Uterus (tissue), 4 donors: ENCODE measurements around the gene PPP1R9A. TPM values are rescaled to one million over a fixed set of nuclear protein-coding genes. Genes with fewer than 3 reads are reported as not detected.
A peak's percentile ranks its signal among the peaks of the same experiment; 100 is the strongest.

Source experiments
- DNase-seq, 2 donors: peaks; one replicate each; pipeline ENCODE4 v3.0.0-alpha.2; 2019 to 2020
- H3K27ac ChIP-seq, 2 donors: fragments of 200-600 bp; sonication (generic); 1 replicate in 1 of 2; 2 replicates in 1 of 2; pipeline ENCODE4 v1.5.1; 2016 to 2018
- H3K27me3 ChIP-seq, 2 donors: fragments of 200-600 bp; sonication (generic); one replicate each; pipeline ENCODE4 v1.5.1; 2018 to 2019; ENCODE audit warnings: control low read depth in 1 of 2
- H3K36me3 ChIP-seq, 2 donors: fragments of 200-600 bp; sonication (generic); one replicate each; pipeline ENCODE4 v1.5.1; 2019; ENCODE audit warnings: control low read depth in 1 of 2
- H3K4me1 ChIP-seq, 2 donors: fragments of 200-600 bp; sonication (generic); one replicate each; pipeline ENCODE4 v1.5.1; 2018 to 2019; ENCODE audit warnings: control low read depth in 1 of 2
- H3K4me3 ChIP-seq, 2 donors: fragments of 200-600 bp; sonication (generic); 1 replicate in 1 of 2; 2 replicates in 1 of 2; pipeline ENCODE4 v1.5.1; 2018 to 2019; ENCODE audit warnings: mild to moderate bottlenecking in 1 of 2
- H3K9me3 ChIP-seq, 2 donors: fragments of 200-600 bp; sonication (generic); one replicate each; pipeline ENCODE4 v1.5.1; 2019; ENCODE audit warnings: control low read depth in 1 of 2
- CTCF ChIP-seq, 4 experiments: fragments of 200-600 bp in 2 of 4; fragments of 450-650 bp in 2 of 4; sonication (generic) in 2 of 4; IDR thresholded peaks; one replicate each; pipeline ENCODE4 v1.5.1; 2016 to 2019; ENCODE audit warnings: antibody characterized with exemption in 4 of 4, mild to moderate bottlenecking in 2 of 4, moderate library complexity in 1 of 4
- POLR2A ChIP-seq, 2 donors: fragments of 450-650 bp; IDR thresholded peaks; one replicate each; pipeline ENCODE4 v1.6.1; 2016; ENCODE audit warnings: antibody characterized with exemption in 2 of 2, mild to moderate bottlenecking in 1 of 2, moderate library complexity in 1 of 2
- intact Hi-C: fragments of 100-400 bp; cut with DNase I; formaldehyde crosslinking; loops from one replicate; pipeline ENCODE4 v1.15.1; 2023; ENCODE audit warnings: low total_unique reads
- total RNA-seq, 4 donors: library from RNA; depleted of rRNA in 3 of 4; stranded (reverse); fragments of >200 nt in 3 of 4; gene quantifications; one replicate each; pipeline versions ENCODE4 v1.1.0 to v1.2.4, GENCODE V29; 2014 to 2023
- donor health status: DM: yes; HTN: yes; CAD: no.

The PPP1R9A gene
- total RNA-seq, 4 donors from 2014 or later = 5.3 to 39.6 (median 15.0) TPM

- H3K9me3 ChIP-seq = no peaks in the 10 kb centered on the region
- no peaks in the 10 kb centered on the region for H3K36me3 ChIP-seq
- no peak for DNase-seq
- no peak for TF ChIP-seq CTCF (IDR thresholded peaks at IDR 0.05)
- no peak for TF ChIP-seq POLR2A (IDR thresholded peaks at IDR 0.05)
- intact Hi-C loops = no loop called here
- H3K4me3 ChIP-seq = no peak overlapping the region
- H3K27me3 ChIP-seq = no peaks in the 10 kb centered on the region
- H3K4me1 ChIP-seq = no peaks in the 10 kb centered on the region
- H3K27ac ChIP-seq = no peak overlapping the region
Observed at GRCh38 chr7:94904982-94905381, 2.4 kb upstream of the PPP1R9A start.

- intact Hi-C loops = no loop called here
- H3K27ac ChIP-seq = no peak overlapping the region
- no peaks in the 10 kb centered on the region for H3K9me3 ChIP-seq
- no peaks in the 10 kb centered on the region for H3K4me1 ChIP-seq
- DNase-seq = no peak
- no peak for TF ChIP-seq CTCF (IDR thresholded peaks at IDR 0.05)
- no peak for TF ChIP-seq POLR2A (IDR thresholded peaks at IDR 0.05)
- no peaks in the 10 kb centered on the region for H3K27me3 ChIP-seq
- no peaks in the 10 kb centered on the region for H3K36me3 ChIP-seq
- no peak overlapping the region for H3K4me3 ChIP-seq
Observed at GRCh38 chr7:94906065-94906851, 1.1 kb upstream of the PPP1R9A start.

GRCh38 chr7:94907811-94908322 lies 473 bp downstream of the PPP1R9A start:
- TF ChIP-seq POLR2A (IDR thresholded peaks at IDR 0.05) (no peak), CTCF (IDR thresholded peaks at IDR 0.05) (no peak)
- intact Hi-C loops = no loop called here
- no peak for DNase-seq
- Histone ChIP-seq H3K9me3 (no peaks in the 10 kb centered on the region), H3K27ac (peak overlapping the region; percentile 64 to 67), H3K36me3 (no peaks in the 10 kb centered on the region), H3K4me3 (peak overlapping the region; percentile 40 to 43), H3K4me1 (no peaks in the 10 kb centered on the region), H3K27me3 (no peaks in the 10 kb centered on the region)

- Histone ChIP-seq H3K4me3 (peak overlapping the region; percentile 40 to 43), H3K27me3 (no peaks in the 10 kb centered on the region), H3K27ac (peak overlapping the region; percentile 64 to 67), H3K4me1 (no peaks in the 10 kb centered on the region), H3K36me3 (no peaks in the 10 kb centered on the region), H3K9me3 (no peaks in the 10 kb centered on the region)
- intact Hi-C loops = no loop called here
- peak; percentile 26 to 36 for DNase-seq
- TF ChIP-seq CTCF (IDR thresholded peaks at IDR 0.05) (no peak), POLR2A (IDR thresholded peaks at IDR 0.05) (no peak)
Observed at GRCh38 chr7:94908323-94909178, 1.2 kb downstream of the PPP1R9A start.

- DNase-seq = no peak
- no peaks in the 10 kb centered on the region for H3K4me1 ChIP-seq
- TF ChIP-seq POLR2A (IDR thresholded peaks at IDR 0.05) (no peak), CTCF (IDR thresholded peaks at IDR 0.05) (no peak)
- intact Hi-C loops = no loop called here
- peak overlapping the region in 1 of 2 donors; percentile 43 for H3K4me3 ChIP-seq
- no peaks in the 10 kb centered on the region for H3K36me3 ChIP-seq
- no peaks in the 10 kb centered on the region for H3K27me3 ChIP-seq
- H3K9me3 ChIP-seq = no peaks in the 10 kb centered on the region
- no peak overlapping the region for H3K27ac ChIP-seq
Observed at GRCh38 chr7:94909179-94909466, 1.7 kb downstream of the PPP1R9A start.
